ENCODE data around the gene KCNQ5. TPM values are rescaled to one million over a fixed set of nuclear protein-coding genes. Genes with fewer than 3 reads are reported as not detected.

KCNQ5 gene
- total and polyA plus RNA-seq, 11 donors: 0.06 to 0.18 TPM; not detected in 9

GRCh38 chr6:72689107-72689954 is 67.5 kb downstream of the KCNQ5 start:
- no peaks in the 10 kb centered on the region for H3K9me3 ChIP-seq
- ATAC-seq (no peak), DNase-seq (no peak)
- intact Hi-C loops (cut with DNase I): no loop called here
- no peaks in the 10 kb centered on the region for H3K4me1 ChIP-seq
- no peak overlapping the region for H3K4me3 ChIP-seq
- no peak overlapping the region for H3K27ac ChIP-seq
- no peak for TF ChIP-seq CTCF (IDR thresholded peaks at IDR 0.05)
- TF ChIP-seq POLR2A (IDR thresholded peaks at IDR 0.05): no peak
- H3K36me3 ChIP-seq: no peaks in the 10 kb centered on the region
- 73 to 83% (median 73%) methylated on average over 7 of the region's 7 CpGs for WGBS, 4 donors
- H3K27me3 ChIP-seq: no peaks in the 10 kb centered on the region

- DNase-seq (no peak), ATAC-seq (no peak)
- WGBS, 4 donors: 80 to 89% (median 85%) methylated on average over 6 of the region's 6 CpGs
- Histone ChIP-seq H3K27me3 (no peaks in the 10 kb centered on the region), H3K36me3 (no peaks in the 10 kb centered on the region), H3K4me3 (no peak overlapping the region), H3K4me1 (no peaks in the 10 kb centered on the region), H3K27ac (no peak overlapping the region), H3K9me3 (no peaks in the 10 kb centered on the region)
- no peak for TF ChIP-seq CTCF (IDR thresholded peaks at IDR 0.05)
- TF ChIP-seq POLR2A (IDR thresholded peaks at IDR 0.05): no peak
- intact Hi-C loops (cut with DNase I): no loop called here
Observed at GRCh38 chr6:72691249-72691648, 69.4 kb downstream of the KCNQ5 start.

GRCh38 chr6:72696055-72696454 is 74.2 kb downstream of the KCNQ5 start:
- Histone ChIP-seq H3K4me1 (no peaks in the 10 kb centered on the region), H3K9me3 (no peaks in the 10 kb centered on the region), H3K36me3 (no peaks in the 10 kb centered on the region), H3K27me3 (no peaks in the 10 kb centered on the region), H3K27ac (no peak overlapping the region), H3K4me3 (no peak overlapping the region)
- DNase-seq: no peak
- TF ChIP-seq CTCF (IDR thresholded peaks at IDR 0.05) (no peak), POLR2A (IDR thresholded peaks at IDR 0.05) (no peak)
- no peak for ATAC-seq
- intact Hi-C loops (cut with DNase I): no loop called here
- WGBS, 4 donors: 90 to 93% (median 92%) methylated on average over 3 of the region's 3 CpGs

GRCh38 chr6:72699159-72699558 is 77.3 kb downstream of the KCNQ5 start:
- H3K27ac ChIP-seq: no peak overlapping the region
- no peaks in the 10 kb centered on the region for H3K4me1 ChIP-seq
- no peaks in the 10 kb centered on the region for H3K27me3 ChIP-seq
- no peak overlapping the region for H3K4me3 ChIP-seq
- H3K9me3 ChIP-seq: no peaks in the 10 kb centered on the region
- 63 to 80% (median 71%) methylated on average over 1 of the region's 1 CpG for WGBS, 4 donors
- TF ChIP-seq CTCF (IDR thresholded peaks at IDR 0.05) (no peak), POLR2A (IDR thresholded peaks at IDR 0.05) (no peak)
- intact Hi-C loops (cut with DNase I): no loop called here
- no peak for ATAC-seq
- no peak for DNase-seq
- no peaks in the 10 kb centered on the region for H3K36me3 ChIP-seq
